Effector CD4-positive, alpha-beta T cell (primary cell): ENCODE data around the gene EDEM3.
"Not testable (repeated sequence)": the region's sequence is repeated elsewhere in the genome, so short reads cannot be mapped to it uniquely, and the experiment has no call there.

Experiments used
- DNase-seq: peaks from one replicate; pipeline ENCODE4 v3.0.0-alpha.2; 2020

Gene EDEM3

GRCh38 chr1:184768467-184768866, 13.8 kb upstream of the EDEM3 start:
- DNase-seq, result no peak

DNA sequence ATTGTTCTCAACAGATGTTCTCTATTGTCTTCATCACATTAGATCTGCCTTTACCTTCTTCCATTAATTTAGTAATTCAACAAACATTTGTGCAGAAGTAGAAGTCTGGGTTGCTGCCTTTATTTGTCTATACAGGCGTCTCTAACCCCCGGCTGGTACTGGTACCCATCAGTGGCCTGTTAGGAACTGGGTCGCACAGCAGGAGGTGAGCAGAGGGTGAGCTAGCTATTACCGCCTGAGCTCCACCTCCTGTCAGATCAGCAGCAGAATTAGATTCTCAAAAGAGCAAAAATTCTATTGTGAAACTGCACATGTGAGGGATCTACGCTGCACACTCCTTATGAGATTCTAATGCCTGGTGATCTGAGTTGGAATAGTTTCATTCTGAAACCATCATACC, 12.9 kb upstream of the EDEM3 start:
- no peak for DNase-seq

DNA sequence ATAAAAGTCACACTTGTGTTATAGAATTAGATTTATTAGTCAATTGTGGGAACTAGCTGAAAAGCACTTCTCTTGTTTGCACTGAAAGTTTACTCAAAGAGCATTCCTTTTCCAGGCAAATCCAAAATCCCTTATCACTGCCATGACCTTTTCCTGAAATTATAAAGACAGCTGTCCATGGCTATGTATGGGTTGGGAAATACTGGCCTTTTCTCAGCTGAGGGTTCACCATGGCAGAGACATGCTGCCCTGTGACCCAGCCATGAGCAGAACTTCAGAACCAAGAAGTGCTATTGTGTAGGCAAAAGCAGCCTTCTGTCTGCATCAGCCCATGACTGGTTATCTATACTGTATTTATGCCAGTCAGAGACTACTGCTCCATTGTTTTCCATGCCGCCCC, 9.8 kb upstream of the EDEM3 start:
- no peak for DNase-seq

DNA sequence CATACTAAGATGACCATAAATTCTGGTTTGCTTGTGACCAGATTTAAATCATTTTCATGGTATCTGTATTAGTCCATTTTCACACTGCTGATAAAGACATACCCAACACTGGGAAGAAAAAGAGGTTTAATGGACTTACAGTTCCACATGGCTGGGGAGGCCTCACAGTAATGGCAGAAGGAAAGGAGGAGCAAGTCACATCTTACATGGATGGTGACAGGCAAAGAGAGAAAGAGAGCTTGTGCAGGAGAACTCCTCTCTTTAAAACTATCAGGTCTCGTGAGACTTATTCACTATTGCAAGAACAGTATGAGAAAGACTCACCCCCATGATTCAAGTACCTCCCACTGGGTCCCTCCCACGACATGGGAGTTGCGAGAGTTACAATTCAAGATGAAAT, 8.9 kb upstream of the EDEM3 start:
- not testable (repeated sequence) for DNase-seq

GRCh38 chr1:184761969-184762485, 7.4 kb upstream of the EDEM3 start:
- no peak for DNase-seq

DNA sequence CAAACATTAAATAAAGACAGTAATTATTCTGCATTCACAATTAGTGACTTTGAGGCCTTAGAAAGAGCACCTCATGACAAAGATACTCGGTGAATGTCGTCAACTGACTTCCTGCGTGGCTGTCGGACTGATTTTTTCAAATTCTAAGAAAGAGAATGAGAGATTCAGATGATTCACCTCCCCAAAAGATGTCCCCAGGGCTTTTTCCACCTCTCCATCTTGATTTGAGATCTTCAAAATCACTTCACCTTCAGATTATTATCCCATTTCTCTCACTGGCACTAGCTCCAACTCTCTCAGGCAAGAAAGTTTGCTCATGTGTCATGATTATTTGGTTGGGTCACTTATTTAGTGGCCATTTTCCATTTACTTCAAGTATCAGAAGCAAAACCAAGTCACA, 5.0 kb upstream of the EDEM3 start:
- DNase-seq, result no peak

DNA sequence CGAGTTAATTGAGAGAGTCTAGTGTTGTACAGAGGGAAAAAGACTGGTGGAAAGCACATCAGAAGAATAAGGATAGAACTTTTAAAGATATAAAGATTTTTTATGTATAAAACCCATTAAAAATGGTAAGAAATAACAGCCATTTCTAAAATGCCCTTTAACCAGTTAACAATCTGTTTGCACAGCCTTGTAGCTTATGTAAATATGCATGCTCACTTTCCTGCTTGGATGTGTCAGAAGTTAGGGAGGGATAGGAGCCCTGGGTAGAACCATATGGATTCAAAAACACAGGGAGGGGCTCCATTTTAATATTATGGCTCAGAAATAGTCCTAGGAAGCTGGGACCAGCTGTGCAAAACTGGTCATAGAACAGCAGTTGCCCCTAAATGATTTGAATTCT, 4.5 kb upstream of the EDEM3 start:
- DNase-seq, result no peak

DNA sequence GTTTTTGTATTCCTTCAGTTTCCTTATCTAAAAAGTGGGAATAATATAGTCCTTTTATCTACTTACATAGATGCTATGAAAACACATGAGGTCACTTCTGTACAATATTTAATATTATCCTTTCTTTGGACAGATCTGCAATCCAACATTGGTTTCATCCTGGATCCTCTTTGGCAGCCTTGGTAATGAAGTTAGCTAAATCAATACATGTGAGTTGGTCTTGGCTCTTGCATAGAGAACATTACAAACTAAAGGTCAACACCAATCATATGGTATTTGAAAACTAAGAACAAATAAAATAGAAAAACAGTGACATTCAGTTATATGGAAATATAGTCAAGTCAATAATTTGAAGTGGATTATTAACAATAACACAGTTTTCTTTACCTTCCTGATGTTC, 3.2 kb upstream of the EDEM3 start:
- no peak for DNase-seq

GRCh38 chr1:184757406-184757805, 2.7 kb upstream of the EDEM3 start:
- no peak for DNase-seq

GRCh38 chr1:184755226-184756065, 788 bp upstream of the EDEM3 start:
- peak; percentile 22 for DNase-seq

DNA sequence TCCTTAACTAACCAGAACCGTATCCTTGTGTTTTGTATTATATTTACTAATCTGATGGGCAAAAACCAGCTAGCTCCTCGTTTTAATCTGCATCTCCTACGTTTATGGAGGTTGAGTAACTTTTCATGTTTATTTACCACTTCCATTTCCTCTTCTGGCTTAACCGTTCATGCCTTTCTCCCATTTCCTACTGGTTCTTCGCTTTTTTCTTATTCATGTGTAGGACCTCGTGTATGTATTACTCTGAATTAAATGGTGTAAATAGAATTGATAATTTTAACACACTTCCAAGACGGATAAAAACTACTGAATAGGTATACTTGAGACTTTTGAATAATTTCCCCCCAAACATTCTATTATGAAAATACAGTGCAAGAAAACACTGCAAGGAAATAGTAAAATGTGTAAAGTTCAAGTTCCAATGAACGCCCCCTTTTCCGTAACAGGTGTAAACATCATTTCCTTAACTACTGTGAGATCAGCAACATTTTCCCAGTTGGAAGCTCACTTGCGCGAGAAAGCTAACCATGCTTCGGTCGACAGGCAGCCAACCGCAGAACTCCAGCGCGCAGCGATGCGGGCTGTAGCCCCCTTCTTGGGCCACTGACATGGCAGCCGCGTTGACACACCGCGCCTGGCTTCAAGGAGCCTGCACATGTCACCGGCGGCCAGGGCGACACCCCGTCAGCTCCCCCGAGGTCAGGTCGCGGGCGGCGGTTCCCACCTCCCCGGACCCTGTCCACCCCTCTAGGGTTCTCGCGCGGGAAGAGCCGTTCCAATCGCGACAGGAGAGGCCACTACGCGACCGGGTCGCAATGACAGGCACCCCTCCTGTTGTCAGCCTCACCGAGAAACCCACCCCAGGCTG, 816 bp downstream of the EDEM3 start:
- DNase-seq, result peak; percentile 32

DNA sequence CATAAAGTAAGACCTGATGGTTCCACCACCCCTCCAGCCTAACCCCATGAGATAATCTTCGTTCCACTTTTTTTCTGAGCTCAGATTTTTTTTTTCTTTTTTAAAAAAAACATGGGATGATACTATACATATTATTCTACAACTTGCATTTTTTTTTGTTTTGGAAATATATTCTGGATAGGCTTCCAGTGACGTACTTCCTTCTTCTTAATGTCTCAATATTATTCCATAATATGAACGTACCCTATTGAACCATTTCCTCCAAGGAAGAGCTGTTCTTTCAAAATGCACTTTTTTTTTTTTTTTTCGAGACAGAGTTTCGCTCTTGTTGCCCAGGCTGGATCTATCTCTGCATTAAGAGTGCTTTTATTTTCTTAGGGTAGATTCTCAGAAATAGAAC, 1.5 kb downstream of the EDEM3 start:
- DNase-seq, result no peak

DNA sequence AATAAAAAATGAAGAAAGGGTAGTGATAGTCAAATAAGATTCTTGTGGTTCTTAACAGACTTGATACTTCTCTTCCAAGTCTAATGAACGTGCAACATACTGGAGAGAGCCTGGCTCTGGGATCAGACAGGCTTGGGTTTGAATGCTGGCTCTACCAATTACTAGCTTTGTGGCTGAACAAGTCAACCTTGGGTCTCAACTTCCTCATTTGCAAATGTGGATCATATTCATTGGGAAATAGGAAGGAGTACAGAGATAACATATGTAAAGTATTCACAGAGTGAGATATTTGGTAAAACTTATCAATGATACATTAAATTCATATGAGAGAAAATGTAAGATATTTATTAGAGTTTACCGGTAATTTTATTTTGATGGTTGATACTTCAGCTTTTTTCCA, 2.0 kb downstream of the EDEM3 start:
- no peak for DNase-seq

- DNase-seq, result no peak
Observed at GRCh38 chr1:184748740-184749139, 5.9 kb downstream of the EDEM3 start.

DNA sequence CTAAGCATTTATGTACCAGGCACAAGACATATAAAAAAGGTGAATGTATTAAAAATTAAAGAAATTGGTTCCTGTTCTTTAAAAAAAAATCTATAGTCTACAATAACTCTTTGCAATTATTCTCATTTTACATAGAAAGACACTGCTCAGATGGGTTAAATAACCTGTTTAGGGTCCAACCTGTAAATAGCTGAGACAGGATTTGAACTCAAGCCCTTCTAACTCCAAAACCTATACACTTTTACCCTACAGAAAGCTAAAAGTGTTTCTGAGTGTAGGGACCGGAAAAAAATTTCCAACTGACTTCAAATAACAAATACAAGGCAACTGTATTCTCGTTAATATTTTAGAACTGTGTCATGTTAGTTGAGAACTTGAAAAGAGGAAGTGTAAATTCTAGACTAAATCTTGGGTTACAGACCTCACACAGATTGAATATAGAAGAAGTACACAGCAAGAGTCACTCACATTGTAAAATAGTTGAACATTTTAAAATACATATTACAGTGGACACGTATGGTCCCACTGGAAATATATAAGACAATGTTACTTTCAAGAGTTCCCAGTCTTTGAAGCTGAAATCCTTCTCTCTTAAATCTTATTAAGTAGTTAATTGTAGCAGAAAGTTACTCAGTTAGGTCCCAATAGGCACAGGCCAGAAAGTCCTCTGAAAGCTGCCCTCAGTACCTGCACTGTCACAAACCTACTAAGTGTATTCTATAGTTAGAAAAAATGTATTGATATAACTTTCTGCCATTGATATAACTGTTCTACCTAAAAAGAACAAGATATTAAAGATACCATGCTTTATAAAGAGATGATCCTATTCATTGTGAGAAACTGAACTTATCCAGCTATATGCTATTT, 7.3 kb downstream of the EDEM3 start:
- no peak for DNase-seq

- peak; percentile 9 for DNase-seq
Observed at GRCh38 chr1:184745929-184746638, 8.6 kb downstream of the EDEM3 start.

GRCh38 chr1:184745110-184745509, 9.5 kb downstream of the EDEM3 start:
- DNase-seq, result no peak

GRCh38 chr1:184743062-184743756, 11.4 kb downstream of the EDEM3 start:
- peak; percentile 31 for DNase-seq

DNA sequence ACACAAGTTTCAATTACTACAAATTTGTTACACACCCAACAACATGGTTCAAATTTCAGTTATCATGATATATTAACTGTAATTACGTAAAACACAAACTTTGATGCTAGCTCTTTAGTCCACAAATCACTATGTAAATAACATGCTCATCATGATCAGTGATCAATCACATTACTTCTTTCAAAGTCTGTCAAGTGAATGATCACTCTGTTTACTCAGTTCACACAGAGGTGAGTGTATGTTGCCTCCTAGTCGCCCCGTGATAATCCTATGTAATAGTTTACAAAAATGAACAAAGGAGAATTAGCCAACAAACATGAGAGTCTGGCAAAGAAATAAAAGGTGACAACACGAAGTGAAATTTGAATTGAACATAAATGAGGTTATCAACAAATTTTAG, 14.3 kb downstream of the EDEM3 start:
- DNase-seq, result no peak

DNA sequence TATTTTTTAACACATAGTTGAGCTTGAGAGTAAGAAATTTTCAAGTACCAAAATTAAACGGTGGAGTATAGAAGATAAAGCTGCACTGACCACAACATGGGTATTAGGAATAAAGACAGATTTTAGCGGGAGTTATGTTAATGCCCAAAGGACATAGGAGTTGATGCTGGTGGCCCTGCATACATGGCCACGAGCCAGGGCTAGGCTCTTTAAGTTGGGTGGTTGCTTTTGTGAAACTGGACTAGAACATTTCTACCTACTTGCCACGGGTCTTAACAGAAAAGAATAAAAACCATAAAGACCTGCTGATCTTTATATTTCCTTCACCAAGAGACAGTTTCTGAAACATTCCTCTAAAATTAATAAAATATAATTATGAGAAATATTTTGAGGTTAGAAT, 14.9 kb downstream of the EDEM3 start:
- no peak for DNase-seq

GRCh38 chr1:184739070-184739469, 15.6 kb downstream of the EDEM3 start:
- DNase-seq, result no peak

GRCh38 chr1:184734980-184735379, 19.7 kb downstream of the EDEM3 start:
- DNase-seq, result no peak
